ENCODE results near the gene MT1E.
A peak's percentile ranks its signal among the peaks of the same experiment; 100 is the strongest.

Gene MT1E

DNA sequence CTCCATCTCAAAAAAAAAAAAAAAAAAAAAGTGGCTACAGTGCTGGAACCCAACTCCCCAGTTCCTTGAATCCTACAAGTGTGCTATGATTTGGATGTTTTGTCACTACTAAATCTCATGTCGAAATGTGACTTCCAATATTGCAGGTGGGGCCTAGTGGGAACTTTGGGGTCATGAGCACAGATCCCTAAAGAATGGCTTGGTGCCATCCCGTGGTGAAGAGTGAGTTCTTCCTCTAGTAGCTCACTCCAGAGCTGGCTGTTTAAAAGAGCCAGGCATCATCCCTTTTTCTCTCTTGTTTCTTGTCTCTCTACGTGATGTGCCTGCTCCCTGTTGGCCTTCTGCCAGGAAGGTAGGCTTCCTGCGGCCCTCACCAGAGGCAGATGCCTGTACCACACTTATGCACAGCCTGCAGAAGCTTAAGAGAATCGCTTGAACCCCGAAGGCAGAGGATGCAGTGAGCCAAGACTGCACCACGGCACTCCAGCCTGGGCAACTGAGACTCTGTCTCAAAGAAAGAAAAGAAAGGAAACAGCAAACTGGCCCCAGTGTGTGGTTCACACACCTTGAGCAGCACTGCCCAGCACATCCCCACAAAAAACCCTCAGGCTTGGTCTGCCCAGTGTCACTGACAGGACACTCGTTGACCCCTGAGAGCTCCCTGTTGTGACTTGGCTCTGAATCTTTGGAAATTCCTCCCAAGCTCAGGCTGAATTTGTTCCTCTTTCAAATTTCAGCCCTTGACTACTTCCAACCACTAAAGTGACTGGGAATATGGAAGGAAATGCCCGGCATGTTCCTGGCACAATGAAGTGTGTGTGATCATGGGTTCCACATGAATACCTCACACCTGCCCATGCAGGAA lies 3.1 kb downstream of the MT1E start:
- no peak for DNase-seq

DNA sequence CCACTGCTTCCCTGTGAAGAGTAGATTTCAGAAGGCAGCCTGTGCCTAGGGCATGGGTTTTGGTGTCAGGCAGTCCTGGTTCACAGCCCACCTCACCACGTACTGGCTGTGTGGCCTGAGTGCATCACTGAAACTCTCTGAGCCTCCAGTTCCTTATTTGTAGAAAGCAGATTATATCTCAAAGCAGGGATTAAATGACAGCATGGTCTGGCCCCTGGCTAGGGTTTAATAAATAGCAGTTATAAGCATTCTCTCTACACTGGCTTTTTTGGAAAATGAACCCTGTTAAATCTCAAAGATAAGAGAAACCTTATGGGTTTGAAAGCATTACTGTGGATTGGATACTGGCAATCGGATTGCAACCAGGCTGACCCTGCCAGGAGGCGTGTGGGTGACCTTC lies 4.0 kb downstream of the MT1E start:
- no peak for DNase-seq

DNA sequence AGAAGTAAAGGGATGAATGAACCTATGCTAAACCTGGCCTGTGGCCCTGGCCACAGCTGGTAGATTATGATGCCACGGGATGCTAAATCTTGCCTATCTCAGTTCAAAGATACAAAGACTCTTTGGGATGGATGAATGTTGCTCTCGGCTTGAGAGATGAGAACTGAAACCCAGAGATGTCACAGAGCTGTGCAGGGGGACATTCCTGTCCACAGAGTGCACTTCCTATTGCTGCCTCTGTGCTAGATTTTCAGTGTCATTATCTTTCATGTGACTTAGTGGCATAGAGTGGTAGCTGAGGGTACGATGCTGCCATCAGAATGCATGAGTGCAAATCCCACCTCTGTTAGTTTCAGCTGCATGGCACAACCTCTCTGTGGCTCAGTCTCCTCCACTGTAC lies 4.6 kb downstream of the MT1E start:
- DNase-seq, result no peak

DNA sequence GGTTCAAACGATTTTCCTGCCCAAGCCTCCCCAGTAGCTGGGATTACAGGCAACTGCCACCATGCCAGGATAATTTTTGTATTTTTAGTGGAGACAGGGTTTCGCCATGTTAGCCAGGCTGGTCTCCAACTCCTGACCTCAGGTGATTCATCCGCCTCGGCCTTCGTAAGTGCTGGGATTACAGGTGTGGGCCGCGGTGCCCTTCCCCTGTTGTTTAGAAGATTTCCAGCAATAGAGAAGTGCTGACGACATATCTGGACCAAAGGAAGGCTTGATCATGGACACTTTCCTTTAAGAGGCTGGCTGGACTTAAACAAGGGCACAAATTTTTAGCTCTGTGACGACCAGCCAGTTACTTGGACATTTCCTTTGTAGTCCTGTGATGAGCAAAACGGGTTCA lies 5.6 kb downstream of the MT1E start:
- no peak for DNase-seq

DNA sequence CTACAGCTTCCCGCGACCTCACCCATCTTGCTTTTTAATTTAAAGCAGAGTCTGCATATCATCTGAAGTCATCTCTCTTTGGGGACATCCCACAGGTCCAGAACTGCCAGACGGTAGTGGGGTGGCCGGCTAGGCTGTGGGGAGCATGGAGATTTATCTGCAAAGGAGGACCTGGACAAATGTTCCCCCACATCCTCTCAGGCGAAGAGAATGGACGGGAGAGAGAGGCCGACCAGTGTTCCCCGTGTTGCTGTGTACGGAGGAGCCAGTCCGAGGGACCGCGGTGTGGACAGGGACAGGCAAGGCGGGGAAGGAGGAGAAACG lies 6.2 kb downstream of the MT1E start:
- no peak for DNase-seq

DNA sequence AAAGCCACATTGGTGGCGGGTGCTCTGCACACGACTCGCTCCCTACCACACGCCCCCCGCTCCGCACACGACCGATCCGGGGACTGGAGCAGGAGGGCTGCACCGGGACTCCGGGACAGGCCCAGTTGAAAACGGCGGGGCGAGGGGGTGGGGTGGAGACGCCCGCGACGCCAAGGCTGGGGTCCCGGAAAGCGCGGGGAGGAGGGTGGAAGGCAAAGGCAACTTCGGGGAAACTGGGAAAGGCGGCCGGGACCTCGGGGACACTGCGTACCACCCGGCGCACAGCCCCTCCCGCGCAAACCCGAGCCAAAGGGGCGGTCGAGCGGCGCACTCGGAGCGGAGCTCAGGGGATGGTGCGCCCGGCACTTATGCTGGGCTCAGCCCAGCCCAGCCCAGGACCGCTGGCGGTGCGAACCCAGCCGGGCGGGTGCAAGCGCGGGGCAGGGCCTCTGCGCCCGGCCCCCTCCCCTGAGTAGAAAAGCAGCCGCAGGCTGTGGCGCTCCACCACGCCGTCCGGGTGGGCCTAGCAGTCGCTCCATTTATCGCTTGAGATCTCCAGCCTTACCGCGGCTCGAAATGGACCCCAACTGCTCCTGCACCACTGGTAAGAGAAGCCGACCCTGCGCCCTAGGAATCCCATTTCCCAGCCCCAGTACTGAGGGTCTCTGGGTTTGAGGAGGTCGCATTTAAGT lies 6.7 kb downstream of the MT1E start, which contains the start of gene MT1M:
TSS of gene MT1M (plus strand) at position 504 of the 692 bp plus-strand sequence. CDS start at position 577, 73 bp downstream.
- no peak for DNase-seq

DNA sequence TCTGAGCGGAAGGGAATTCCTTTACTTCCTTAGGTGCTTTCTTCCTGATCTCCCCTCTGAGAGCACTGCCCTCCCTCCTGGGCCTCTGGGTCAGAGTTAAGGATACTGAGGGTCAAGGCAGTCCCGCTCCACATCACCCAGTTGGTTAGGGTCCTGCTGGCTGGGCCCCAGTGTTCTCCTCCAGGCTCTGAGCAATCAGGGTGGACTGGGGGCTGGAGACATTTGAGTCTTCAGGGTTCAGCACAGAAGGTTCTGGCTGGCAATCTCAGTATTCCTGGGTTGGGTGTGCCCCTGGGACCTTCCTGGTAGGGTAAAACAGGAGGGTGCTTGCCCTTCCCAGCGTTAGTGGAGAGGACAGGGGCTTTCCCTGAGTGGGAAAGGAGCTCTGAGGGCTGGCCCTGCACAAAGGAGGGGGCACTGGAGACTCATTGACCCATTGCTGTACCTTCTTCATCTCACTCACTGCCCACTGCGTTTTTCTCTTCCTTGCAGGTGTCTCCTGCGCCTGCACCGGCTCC lies 7.3 kb downstream of the MT1E start:
- DNase-seq, result no peak

DNA sequence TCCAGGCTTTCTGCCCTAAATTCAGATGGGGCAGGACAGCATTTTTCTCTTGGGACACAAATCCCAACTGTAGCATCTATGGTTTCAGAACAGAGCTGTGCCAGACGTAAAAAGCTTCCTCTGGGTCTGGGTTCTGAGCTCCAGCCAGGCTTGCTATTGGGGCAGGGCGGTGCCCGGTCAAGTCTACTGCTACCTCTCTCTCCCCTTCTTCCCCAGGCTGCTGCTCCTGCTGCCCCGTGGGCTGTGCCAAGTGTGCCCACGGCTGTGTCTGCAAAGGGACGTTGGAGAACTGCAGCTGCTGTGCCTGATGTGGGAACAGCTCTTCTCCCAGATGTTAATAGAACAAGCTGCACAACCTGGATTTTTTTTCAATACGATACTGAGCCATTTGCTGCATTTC lies 8.0 kb downstream of the MT1E start:
- DNase-seq, result no peak

DNA sequence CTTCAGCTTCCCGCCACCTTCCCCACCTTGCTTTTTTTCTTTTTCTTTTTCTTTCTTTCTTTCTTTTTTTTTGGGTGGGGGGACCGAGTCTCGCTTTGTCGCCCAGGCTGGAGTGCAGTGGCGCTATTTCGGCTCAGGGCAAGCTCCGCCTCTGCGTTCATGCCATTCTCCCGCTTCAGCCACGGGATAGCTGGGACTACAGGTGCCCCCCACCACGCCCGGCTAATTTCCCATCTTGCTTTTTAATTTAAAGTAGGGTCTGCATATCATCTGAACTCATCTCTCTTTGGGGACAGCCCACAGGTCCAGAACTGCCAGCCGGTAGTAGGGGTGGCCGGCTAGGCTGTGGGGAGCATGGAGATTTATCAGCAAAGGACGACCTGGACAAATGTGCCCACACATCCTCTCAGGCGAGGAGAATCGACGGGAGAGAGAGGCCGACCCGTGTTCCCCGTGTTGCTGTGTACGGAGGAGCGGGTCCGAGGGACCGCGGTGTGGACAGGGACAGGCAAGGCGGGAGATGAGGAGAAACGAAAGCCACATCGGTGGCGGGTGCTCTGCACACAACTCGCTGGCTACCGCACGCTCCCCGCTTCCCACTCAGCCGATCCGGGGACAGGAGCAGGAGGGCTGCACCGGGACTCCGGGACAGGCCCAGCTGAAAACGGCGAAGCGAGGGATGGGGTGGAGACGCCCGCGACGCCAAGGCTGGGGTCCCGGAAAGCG lies 9.3 kb downstream of the MT1E start:
- DNase-seq, result no peak

DNA sequence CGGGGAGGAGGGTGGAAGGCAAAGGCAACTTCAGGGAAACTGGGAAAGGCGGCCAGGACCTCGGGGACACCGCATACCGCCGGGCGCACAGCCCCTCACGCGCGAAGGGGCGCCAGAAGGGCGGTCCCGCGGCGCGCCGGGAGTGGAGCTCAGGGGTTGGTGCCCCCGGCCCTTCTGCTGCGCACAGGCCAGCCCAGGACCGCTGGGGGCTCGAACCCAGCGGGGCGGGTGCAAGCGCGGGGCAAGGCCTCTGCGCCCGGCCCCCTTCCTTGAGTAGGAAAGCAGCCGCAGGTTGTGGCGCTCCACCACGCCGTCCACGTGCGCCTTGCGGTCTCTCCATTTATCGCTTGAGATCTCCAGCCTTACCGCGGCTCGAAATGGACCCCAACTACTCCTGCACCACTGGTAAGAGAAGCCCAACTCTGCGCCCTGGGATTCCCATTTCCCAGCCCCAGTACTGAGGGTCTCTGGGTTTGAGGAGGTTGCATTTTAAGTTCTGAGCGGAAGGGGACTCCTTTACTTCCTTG lies 9.9 kb downstream of the MT1E start:
- DNase-seq, result no peak

DNA sequence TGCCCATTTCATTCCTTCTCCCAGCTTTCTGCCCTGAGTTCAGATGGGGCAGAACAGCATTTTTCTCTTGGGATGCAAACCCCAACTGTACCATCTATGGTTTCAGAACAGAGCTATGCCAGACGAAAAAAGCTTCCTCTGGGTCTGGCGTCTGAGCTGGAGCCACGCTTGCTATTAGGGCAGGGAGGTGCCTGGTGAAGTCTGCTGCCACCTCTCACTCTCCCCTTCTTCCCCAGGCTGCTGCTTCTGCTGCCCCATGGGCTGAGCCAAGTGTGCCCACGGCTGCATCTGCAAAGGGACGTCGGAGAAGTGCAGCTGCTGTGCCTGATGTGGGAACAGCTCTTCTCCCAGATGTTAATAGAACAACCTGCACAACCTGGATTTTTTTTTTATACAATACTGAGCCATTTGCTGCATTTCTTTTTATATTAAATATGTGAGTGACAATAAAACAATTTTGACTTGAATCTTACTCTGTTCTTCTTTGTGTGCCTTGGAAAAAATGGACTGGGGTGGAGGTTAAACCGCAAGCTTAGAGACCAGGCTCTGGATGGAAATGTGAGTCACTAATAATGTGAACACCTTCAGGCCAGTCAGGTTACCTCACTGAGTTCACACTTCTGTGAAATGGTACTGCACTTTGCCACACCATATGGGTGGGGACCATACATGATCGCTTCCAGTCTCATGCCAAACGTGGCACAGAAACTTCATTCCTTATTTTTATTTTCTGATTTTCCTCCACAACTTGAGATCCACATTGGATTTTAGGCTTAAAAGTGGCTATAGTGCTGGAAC lies 11.2 kb downstream of the MT1E start:
- no peak for DNase-seq

DNA sequence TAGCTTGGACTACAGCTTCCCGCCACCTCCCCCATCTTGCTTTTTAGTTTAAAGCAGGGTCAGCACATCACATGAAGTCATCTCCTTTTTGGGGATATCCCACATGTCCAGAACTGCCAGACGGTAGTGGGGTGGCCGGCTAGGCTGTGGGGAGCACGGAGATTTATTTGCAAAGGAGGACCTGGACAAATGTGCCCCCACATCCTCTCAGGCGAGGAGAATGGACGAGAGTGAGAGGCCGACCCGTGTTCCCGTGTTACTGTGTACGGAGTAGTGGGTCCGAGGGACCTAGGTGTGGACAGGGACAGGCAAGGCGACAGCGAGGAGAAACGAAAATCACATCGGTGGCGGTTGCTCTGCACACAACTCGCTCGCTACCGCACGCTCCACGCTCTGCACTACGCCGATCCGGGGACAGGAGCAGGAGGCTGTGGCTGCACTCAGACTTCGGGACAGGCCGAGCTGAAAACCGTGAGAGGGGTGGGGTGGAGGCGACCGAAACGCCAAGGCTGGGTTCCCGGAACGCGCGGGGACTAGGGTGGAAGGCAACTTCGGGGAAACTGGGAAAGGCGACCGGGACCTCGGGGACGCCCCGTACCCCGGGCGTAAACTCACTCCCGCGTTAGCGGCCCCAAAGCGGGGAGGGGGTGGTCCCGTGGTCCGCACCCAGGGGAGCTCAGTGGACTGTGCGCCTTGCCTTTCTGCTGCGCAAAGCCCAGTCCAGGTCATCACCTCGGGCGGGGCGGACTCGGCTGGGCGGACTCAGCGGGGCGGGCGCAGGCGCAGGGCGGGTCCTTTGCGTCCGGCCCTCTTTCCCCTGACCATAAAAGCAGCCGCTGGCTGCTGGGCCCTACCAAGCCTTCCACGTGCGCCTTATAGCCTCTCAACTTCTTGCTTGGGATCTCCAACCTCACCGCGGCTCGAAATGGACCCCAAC lies 12.5 kb downstream of the MT1E start, which contains the start of gene MT1A:
TSS of gene MT1A (plus strand) at position 853 of the 937 bp plus-strand sequence. CDS start at position 926, 73 bp downstream.
- no peak for DNase-seq

DNA sequence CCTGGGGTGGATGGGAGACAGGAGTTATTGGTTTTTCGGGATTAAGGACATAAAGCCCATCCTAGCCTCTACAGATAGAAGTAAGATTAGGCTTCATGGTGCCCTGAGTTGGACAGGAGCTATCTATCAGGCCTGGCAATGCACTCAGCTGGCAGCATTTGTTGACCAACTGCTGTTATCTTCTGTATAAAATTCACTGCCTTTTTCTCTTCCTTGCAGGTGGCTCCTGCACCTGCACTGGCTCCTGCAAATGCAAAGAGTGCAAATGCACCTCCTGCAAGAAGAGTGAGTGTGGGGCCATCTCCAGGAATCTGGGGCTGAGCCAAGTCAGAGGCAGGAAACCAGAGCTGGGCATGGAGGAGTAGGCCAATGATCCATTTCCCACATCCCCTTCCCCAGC lies 13.5 kb downstream of the MT1E start:
- no peak for DNase-seq

DNA sequence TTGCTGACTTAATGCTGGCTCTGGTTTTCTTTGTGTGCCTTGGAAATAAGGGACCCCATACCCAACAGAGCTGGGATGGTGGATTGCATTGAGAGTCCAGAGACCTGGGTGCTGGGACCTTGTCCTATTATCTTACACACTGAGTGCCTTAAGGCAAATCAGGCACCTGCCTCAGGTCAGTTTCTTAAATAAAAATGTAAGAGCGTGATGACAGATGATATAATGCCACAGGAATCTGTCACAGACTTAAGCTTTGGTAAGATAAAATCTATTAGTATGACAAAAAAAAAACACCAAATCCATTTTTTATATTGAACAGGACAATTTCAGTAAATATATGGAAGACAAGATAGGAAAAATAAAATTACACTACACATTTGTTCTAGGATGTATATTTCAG lies 14.5 kb downstream of the MT1E start:
- no peak for DNase-seq

DNA sequence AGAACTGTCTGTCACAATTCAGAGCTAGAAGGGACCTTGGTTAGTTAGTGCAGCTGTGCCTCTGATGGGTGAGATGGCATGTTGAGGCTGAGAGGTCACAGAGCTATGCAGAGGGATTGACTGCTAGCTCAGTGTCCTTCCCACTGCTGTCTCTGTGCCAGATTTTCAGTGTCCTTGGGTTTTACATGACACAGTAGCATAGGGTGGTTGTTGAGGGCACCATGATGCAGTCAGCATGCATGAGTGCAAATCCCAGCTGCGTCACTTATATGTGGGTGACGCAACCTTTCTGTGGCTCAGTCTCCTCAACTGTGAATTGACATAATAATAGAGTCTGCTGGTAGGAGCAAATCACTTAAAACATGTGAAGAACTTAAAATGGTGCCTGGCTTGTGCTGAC lies 15.6 kb downstream of the MT1E start:
- DNase-seq, result no peak

DNA sequence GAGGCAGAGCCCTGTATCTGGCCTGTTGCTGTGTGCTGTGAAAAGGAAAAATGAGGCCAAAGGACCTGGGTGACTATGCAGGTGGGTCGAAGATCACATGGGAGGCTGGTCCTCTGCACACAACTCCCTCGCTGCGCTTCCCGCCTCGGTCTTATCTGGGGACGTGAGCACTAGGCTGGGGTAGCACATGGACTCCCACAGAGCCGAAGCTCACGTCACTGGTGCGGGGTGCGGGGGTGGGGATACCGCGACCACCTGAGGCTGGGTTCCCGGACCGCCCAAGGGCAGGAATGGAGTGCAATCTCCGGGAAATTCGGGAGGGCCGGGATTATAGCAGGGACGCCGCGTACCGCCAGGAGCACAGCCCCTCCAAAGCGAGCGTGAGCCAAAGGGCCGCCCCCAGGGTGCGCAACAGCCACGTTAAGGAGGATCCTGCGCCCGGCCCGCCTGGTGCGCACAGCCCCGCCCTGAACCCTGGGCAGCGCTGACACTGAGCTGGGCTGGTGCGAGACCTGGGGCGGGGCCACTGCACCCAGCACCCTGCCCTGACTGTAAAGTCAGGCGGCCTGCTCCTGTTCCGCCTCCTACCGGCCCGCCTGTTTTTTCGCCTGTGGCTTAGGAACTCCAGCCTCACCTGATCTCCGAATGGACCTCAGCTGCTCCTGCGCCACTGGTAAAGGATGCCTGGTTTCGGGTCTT lies 17.6 kb downstream of the MT1E start:
- DNase-seq, result peak; percentile 68

DNA sequence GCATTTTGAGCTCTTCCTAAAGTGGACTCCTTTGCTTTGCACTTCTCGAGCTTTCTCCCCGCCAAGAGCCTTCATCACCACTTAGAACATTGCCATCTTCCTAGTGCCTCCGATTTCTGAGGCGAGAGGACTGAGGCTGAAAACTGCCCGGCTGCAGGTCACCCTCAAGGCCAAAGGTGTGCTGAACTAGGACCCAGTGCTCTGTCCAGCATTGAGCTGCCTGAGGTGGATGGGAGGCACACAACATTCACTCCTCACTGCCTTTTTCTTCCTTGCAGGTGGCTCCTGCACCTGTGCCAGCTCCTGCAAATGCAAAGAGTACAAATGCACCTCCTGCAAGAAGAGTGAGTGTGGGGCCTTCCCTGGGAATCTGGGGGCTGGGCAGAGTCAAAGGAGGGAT lies 18.3 kb downstream of the MT1E start:
- no peak for DNase-seq

DNA sequence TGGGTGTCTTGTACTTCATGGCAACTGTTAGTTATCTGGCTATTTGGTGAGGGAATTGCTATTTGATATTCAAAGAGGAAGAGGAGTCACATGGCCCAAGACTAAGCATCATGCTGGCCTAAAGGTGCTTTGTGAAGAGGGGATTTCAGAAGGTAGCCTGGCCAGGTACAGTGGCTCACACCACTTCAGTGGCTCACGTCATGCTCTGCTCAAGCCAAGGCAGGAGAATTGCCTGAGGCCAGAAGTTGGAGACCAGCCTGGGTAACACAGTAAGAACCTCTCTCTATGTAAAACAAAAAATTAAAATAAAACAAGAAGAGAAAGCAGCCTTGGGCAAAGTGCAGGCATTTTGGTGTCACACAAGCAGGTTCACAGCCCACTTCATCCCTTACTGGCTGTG lies 19.7 kb downstream of the MT1E start:
- no peak for DNase-seq

DNA sequence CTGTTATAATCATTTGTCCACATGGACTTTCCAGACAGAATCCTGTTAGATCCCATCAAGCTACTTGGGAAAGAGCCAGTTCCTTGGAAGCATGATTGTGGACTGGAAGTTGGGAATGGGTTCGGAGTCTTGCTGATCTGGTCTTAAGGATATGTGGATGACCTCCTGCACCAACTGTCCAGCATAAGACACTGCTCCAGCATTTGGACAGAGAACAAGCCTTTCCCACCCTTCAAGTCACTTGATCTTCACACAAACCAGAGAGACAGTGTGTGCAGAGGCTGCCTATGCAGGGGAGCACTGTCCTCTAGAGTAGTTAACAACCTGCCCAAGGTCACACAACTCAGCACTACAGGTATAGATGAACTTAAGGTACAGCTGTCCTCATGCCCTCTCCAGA lies 20.3 kb downstream of the MT1E start:
- no peak for DNase-seq

DNA sequence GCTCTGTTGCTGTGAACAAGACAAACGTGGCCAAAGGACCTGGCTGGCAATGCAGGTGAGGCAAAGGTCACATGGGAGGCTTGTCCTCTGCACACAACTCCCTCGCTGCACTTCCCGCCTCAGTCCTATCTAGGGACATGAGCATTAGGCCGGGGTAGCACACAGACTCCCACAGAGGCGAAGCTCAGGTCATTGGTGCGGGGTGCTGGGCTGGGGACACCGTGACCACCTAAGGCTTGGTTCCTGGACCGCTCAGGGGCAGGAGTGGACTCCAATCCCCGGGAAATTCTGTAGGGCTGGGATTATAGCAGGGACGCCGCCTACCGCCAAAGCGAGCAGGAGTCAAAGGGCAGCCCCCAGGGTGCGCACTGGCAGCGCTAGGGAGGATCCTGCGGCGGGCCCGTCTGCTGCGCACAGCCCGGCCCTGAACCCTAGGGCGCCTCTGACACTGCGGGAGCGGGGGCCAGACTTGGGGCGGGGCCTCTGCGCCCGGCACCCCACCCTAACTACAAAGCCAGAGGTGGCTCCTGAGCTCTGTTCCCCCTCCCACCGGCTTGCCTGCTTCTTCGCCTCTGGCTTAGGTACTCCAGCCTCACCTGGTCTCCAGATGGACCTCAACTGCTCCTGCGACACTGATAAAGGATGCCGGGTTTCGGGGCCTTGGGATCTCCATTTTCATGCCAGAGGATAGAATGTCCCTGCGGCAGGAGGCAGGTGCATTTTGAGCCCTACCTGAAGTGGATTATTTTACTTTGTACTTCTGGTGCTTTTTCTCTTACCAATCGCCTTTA lies 22.3 kb downstream of the MT1E start:
- DNase-seq, result no peak

Measured in activated gamma-delta T cell treated with Interleukin-2 at 50 U/mL for 16 hours (primary cell).